Testis (tissue), 3 donors: ENCODE measurements around the gene GARRE1. TPM values are rescaled to one million over a fixed set of nuclear protein-coding genes. Genes with fewer than 3 reads are reported as not detected.

ENCODE experiments used
- DNase-seq: peaks from one replicate; pipeline ENCODE4 v3.0.0-alpha.2; 2019
- H3K27ac ChIP-seq, 2 donors: fragments of 200-600 bp; sonication (generic); one replicate each; pipeline ENCODE4 v1.5.1; 2019
- H3K27me3 ChIP-seq: fragments of 200-600 bp; sonication (generic); one replicate; pipeline ENCODE4 v1.5.1; 2019
- H3K36me3 ChIP-seq: fragments of 200-600 bp; sonication (generic); one replicate; pipeline ENCODE4 v1.5.1; 2017; ENCODE audit warnings: low read depth; ENCODE audit errors: missing control alignments
- H3K4me1 ChIP-seq: fragments of 200-600 bp; sonication (generic); one replicate; pipeline ENCODE4 v1.5.1; 2019
- H3K4me3 ChIP-seq, 2 donors: fragments of 200-600 bp; sonication (generic); one replicate each; pipeline ENCODE4 v1.5.1; 2017 to 2019
- H3K9me3 ChIP-seq: fragments of 200-600 bp; sonication (generic); one replicate; pipeline ENCODE4 v1.5.1; 2017
- CTCF ChIP-seq, 3 experiments: fragments of 450-650 bp in 2 of 3; fragments of 200-600 bp in 1 of 3; sonication (generic) in 1 of 3; IDR thresholded peaks; one replicate each; pipeline ENCODE4 v1.5.1; 2016 to 2019; ENCODE audit warnings: antibody characterized with exemption in 3 of 3, mild to moderate bottlenecking in 2 of 3, moderate library complexity in 1 of 3
- POLR2A ChIP-seq: fragments of 450-650 bp; IDR thresholded peaks from one replicate; pipeline ENCODE4 v1.6.1; 2017; ENCODE audit warnings: antibody characterized with exemption, mild to moderate bottlenecking, moderate library complexity
- WGBS, 2 donors: methylation state at CpG; one replicate each; pipeline ENCODE4 v1.1.5; 2018; 5-methylcytosine and 5-hydroxymethylcytosine counted together
- intact Hi-C: fragments of 100-400 bp; cut with DNase I; formaldehyde crosslinking; loops from one replicate; pipeline ENCODE4 v1.15.1; 2023; ENCODE audit warnings: low total_unique reads
- polyA plus RNA-seq: library from polyadenylated mRNA; stranded (reverse); fragments of 350-450 nt; fragmentation: Illumina TruSeq; extraction: RNeasy Lipid Tissue Mini Kit (QIAGEN cat#74804); gene quantifications from one replicate; pipeline ENCODE4 v1.2.3, GENCODE V29; 2014; ENCODE audit warnings: low read depth, low replicate concordance; ENCODE audit not compliant: insufficient read depth
- total RNA-seq, 2 donors: library from RNA; depleted of rRNA; stranded (reverse); fragments of >200 nt; gene quantifications; one replicate each; pipeline ENCODE4 v1.2.3, GENCODE V29; 2016

GARRE1 gene
- total and polyA plus RNA-seq, 3 donors from 2014 or later: 21.1 to 38.4 (median 33.7) TPM

DNA sequence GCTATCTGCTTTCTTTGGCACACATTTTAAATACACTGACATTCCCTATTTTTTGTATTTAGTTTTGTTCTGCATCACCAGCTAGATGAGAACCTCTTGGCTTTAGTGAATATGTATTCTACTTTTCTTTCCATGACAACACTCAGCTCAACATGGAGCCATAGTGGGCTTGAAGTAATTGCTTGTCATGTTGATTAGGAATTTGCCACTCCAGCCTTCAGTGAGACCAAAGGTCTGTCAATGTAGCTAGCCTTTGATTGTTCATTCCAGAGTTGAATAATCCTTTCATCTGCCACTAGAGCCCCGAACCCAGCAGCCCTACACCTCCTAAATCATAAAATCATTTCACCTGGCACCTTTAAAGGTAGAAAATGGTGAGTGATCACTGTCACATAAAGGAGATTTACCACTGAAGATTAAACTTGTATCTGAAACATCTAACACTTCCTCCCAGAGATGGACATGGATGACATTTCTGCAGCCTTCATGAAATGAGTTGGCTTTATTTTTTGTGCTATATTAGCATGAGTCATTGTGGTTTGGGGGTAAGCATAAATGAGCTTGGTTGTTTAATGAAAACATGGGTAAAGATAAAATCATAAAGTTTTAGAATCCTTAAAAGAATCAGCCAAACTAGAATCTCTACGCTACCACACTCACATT, 29.2 kb upstream of the GARRE1 start:
- H3K36me3 ChIP-seq: no peaks in the 10 kb centered on the region
- no peaks in the 10 kb centered on the region for H3K9me3 ChIP-seq
- H3K27me3 ChIP-seq: no peaks in the 10 kb centered on the region
- no peak overlapping the region for H3K4me3 ChIP-seq
- 88 to 92% methylated on average over 2 of the region's 2 CpGs for WGBS, 2 donors
- DNase-seq: no peak
- no peaks in the 10 kb centered on the region for H3K4me1 ChIP-seq
- no peak overlapping the region for H3K27ac ChIP-seq
- no peak for TF ChIP-seq POLR2A
- TF ChIP-seq CTCF (IDR thresholded peaks at IDR 0.05): no peak
- intact Hi-C loops: no loop called here

- no peaks in the 10 kb centered on the region for H3K4me1 ChIP-seq
- no peaks in the 10 kb centered on the region for H3K36me3 ChIP-seq
- no peaks in the 10 kb centered on the region for H3K9me3 ChIP-seq
- H3K4me3 ChIP-seq: no peak overlapping the region
- no peak for TF ChIP-seq POLR2A
- TF ChIP-seq CTCF (IDR thresholded peaks at IDR 0.05): no peak
- H3K27me3 ChIP-seq: no peaks in the 10 kb centered on the region
- intact Hi-C loops: no loop called here
- no peak for DNase-seq
- H3K27ac ChIP-seq: no peak overlapping the region
Observed at GRCh38 chr19:34225659-34226015, 28.7 kb upstream of the GARRE1 start.

DNA sequence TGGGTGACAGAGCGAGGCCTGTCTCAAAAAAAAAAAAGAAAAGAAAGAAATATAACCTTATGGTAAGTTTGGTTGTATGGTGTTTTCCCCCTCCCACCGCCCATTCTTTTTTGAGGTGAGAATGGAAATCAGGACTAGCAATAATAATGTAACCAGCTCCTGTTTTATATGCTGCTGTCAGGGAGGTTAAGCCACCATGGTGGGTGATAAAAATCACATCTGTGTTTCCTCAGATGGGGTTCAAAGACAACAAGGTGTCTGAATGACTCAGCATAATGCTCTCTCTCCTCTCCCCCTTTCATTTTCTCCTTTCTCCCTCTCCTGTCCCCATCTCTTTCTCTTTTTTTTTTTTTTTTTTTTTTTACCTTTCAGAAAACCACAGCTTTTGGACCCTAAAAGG, 28.3 kb upstream of the GARRE1 start:
- Histone ChIP-seq H3K27ac (no peak overlapping the region), H3K27me3 (no peaks in the 10 kb centered on the region), H3K9me3 (no peaks in the 10 kb centered on the region), H3K4me3 (no peak overlapping the region), H3K4me1 (no peaks in the 10 kb centered on the region), H3K36me3 (no peaks in the 10 kb centered on the region)
- intact Hi-C loops: no loop called here
- no peak for DNase-seq
- no peak for TF ChIP-seq POLR2A
- no peak for TF ChIP-seq CTCF (IDR thresholded peaks at IDR 0.05)
- WGBS, 2 donors: 94 to 98% methylated on average over 2 of the region's 2 CpGs

DNA sequence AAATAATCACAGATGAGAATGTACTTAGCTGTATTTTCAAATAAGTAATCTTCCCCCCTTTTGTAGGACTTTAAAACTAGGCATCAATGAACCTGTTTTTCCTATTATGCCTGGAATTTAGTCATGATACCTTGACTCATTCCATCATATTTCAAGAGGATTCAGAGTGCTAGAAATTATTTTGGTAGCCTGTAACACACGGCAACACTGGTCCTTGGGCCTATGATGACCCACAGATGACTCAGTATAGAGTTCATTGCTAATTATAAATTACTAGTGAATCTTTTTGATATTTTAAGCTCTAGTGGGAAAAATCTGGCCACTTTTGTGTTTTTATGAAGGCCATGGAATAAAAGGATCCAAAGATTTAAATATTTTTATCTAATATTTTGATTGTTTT, 26.0 kb upstream of the GARRE1 start:
- Histone ChIP-seq H3K4me3 (no peak overlapping the region), H3K27ac (no peak overlapping the region)
- WGBS, 2 donors: 45 to 71% methylated on average over 1 of the region's 1 CpG

More for the DNA sequence above, 26.0 kb upstream of the GARRE1 start:
- Histone ChIP-seq H3K27me3 (no peaks in the 10 kb centered on the region), H3K36me3 (no peaks in the 10 kb centered on the region), H3K9me3 (no peaks in the 10 kb centered on the region), H3K4me1 (peaks cover 3% of the 10 kb centered on the region)
- intact Hi-C loops: no loop called here
- TF ChIP-seq POLR2A: no peak
- no peak for TF ChIP-seq CTCF (IDR thresholded peaks at IDR 0.05)
- DNase-seq: no peak
